CD4-positive, CD25-positive, alpha-beta regulatory T cell (primary cell): Measurements from ENCODE around the gene MPV17L2. TPM values are rescaled to one million over a fixed set of nuclear protein-coding genes. Genes with fewer than 3 reads are reported as not detected.

ENCODE experiments used
- ATAC-seq, 2 donors: fragments of 150-1000 bp; cut with Tn5 transposase; one replicate each; pipeline ENCODE4 v1.10.0; 2021; ENCODE audit warnings: low read depth in 2 of 2, moderate number of reproducible peaks in 2 of 2, moderate library complexity in 1 of 2
- DNase-seq, 3 donors: peaks; one replicate each; pipeline versions ENCODE4 v3.0.0 to v3.0.0-alpha.2; 2012 to 2022; ENCODE audit warnings: mixed read lengths in 1 of 3
- H3K27ac ChIP-seq: one replicate; pipeline ENCODE4 v1.7.0; 2013; ENCODE audit warnings: mild to moderate bottlenecking, low read length; ENCODE audit not compliant: insufficient read depth, poor library complexity, severe bottlenecking
- H3K27me3 ChIP-seq: one replicate; pipeline ENCODE4 v1.7.0; 2013; ENCODE audit warnings: low read length; ENCODE audit not compliant: control insufficient read depth, insufficient read depth
- H3K36me3 ChIP-seq: one replicate; pipeline ENCODE4 v1.7.0; 2013; ENCODE audit warnings: mild to moderate bottlenecking, low read length, moderate library complexity; ENCODE audit not compliant: control insufficient read depth, insufficient read depth
- H3K4me1 ChIP-seq: 2 replicates; pipeline ENCODE4 v1.7.0; 2013; ENCODE audit warnings: mild to moderate bottlenecking, low read length; ENCODE audit not compliant: insufficient read depth, control insufficient read depth, poor library complexity, severe bottlenecking
- H3K4me3 ChIP-seq: one replicate; pipeline ENCODE4 v1.7.0; 2013; ENCODE audit warnings: low read depth, mild to moderate bottlenecking, low read length, moderate library complexity
- H3K9me3 ChIP-seq, 2 experiments: 1 replicate in 1 of 2; 2 replicates in 1 of 2; pipeline ENCODE4 v1.7.0; 2013; ENCODE audit warnings: low read length in 2 of 2, mild to moderate bottlenecking in 1 of 2, moderate library complexity in 1 of 2; ENCODE audit not compliant: control insufficient read depth in 2 of 2
- H3K27ac Mint-ChIP-seq, 3 donors: one replicate each; pipeline ENCODE4 v1.8.0; 2020 to 2022; ENCODE audit warnings: mild to moderate bottlenecking in 3 of 3, mixed read lengths in 3 of 3, moderate library complexity in 2 of 3
- H3K27me3 Mint-ChIP-seq: one replicate; pipeline ENCODE4 v1.8.0; 2022; ENCODE audit warnings: mild to moderate bottlenecking, mixed read lengths
- H3K36me3 Mint-ChIP-seq: one replicate; pipeline ENCODE4 v1.8.0; 2020; ENCODE audit warnings: mixed read lengths
- H3K4me1 Mint-ChIP-seq, 4 donors: one replicate each; pipeline ENCODE4 v1.8.0; 2020 to 2022; ENCODE audit warnings: mixed read lengths in 4 of 4, mild to moderate bottlenecking in 1 of 4
- H3K4me3 Mint-ChIP-seq, 4 donors: one replicate each; pipeline ENCODE4 v1.8.0; 2020 to 2022; ENCODE audit warnings: mild to moderate bottlenecking in 4 of 4, mixed read lengths in 4 of 4, moderate library complexity in 3 of 4
- H3K9me3 Mint-ChIP-seq, 7 donors: one replicate each; pipeline ENCODE4 v1.8.0; 2020 to 2022; ENCODE audit warnings: mixed read lengths in 7 of 7, mild to moderate bottlenecking in 3 of 7, moderate library complexity in 2 of 7
- polyA plus RNA-seq, 4 donors: library from polyadenylated mRNA; unstranded; fragments of 300-500 nt; fragmentation: Illumina TruSeq; gene quantifications; one replicate each; pipeline ENCODE4 v1.2.3, GENCODE V29; 2021
- total RNA-seq: library from RNA; stranded (reverse); gene quantifications from one replicate; pipeline ENCODE4 v1.2.3, GENCODE V29; 2022

MPV17L2 gene
- total and polyA plus RNA-seq, 5 donors from 2014 or later = 5.5 to 20.8 (median 12.6) TPM

- Mint-ChIP-seq H3K9me3 (peaks cover 0 to 14% (median 0%) of the 10 kb centered on the region in 7 donors), H3K27me3 (peaks cover 32% of the 10 kb centered on the region), H3K36me3 (no peaks in the 10 kb centered on the region), H3K4me1 (peaks cover 0 to 2% (median 0%) of the 10 kb centered on the region in 4 donors), H3K27ac (no peak overlapping the region), H3K4me3 (no peak overlapping the region)
- H3K36me3 ChIP-seq = no peaks in the 10 kb centered on the region
- DNase-seq (no peak), ATAC-seq (no peak)
- peaks cover 11% of the 10 kb centered on the region for H3K27me3 ChIP-seq
- H3K4me3 ChIP-seq = no peak overlapping the region
- H3K4me1 ChIP-seq = peaks cover 4% of the 10 kb centered on the region
- H3K27ac ChIP-seq = no peak overlapping the region
- H3K9me3 ChIP-seq = peaks cover 0 to 16% of the 10 kb centered on the region in 2 experiments
Observed at GRCh38 chr19:18234194-18234593, 41.2 kb downstream of the MPV17L2 start.

DNA sequence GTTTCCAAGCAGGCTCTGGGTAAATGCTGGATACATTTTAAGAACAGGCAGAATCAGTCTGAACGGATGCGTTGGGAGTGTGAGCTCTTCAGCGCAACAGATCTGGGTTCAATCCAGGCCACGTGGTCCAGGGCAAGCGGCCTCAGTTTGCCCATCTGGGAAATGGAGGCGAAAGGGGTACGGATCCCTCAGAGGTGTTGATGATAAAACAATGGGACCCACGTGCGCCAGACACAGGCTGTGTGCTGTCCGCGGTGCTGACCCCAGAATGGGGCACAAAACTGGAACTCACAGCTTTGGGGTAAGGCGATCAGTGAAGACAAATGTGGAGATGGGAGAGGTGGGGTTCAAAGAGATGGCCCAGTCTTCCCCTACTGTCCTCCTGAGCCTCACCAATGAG is 46.3 kb downstream of the MPV17L2 start:
- DNase-seq (no peak), ATAC-seq (no peak)
- Histone ChIP-seq H3K27ac (no peak overlapping the region), H3K9me3 (peaks cover 0 to under 1% of the 10 kb centered on the region in 2 experiments), H3K27me3 (no peaks in the 10 kb centered on the region), H3K36me3 (no peaks in the 10 kb centered on the region), H3K4me3 (no peak overlapping the region), H3K4me1 (no peaks in the 10 kb centered on the region)
- H3K9me3 Mint-ChIP-seq = peaks cover 0 to 9% (median 0%) of the 10 kb centered on the region in 7 donors
- peak overlapping the region in 1 of 3 donors; percentile 12 for H3K27ac Mint-ChIP-seq
- H3K4me3 Mint-ChIP-seq = peak overlapping the region in 1 of 4 donors; percentile 10
- no peaks in the 10 kb centered on the region for H3K36me3 Mint-ChIP-seq
- peaks cover 0 to 3% (median 0%) of the 10 kb centered on the region in 4 donors for H3K4me1 Mint-ChIP-seq
- H3K27me3 Mint-ChIP-seq = peaks cover 14% of the 10 kb centered on the region

- Mint-ChIP-seq H3K36me3 (no peaks in the 10 kb centered on the region), H3K4me3 (no peak overlapping the region), H3K4me1 (peaks cover 0 to 3% (median 0%) of the 10 kb centered on the region in 4 donors), H3K27me3 (peaks cover 4% of the 10 kb centered on the region), H3K9me3 (peaks cover 0 to 2% (median 0%) of the 10 kb centered on the region in 7 donors), H3K27ac (no peak overlapping the region)
- Histone ChIP-seq H3K36me3 (no peaks in the 10 kb centered on the region), H3K4me3 (no peak overlapping the region), H3K4me1 (no peaks in the 10 kb centered on the region), H3K27ac (no peak overlapping the region), H3K27me3 (no peaks in the 10 kb centered on the region), H3K9me3 (no peaks in the 10 kb centered on the region)
- DNase-seq = no peak
- ATAC-seq = no peak
Observed at GRCh38 chr19:18245297-18245696, 52.3 kb downstream of the MPV17L2 start.

Other genes with a start within 250 kb of the MPV17L2 start
- not detected for gene KCNN1, start 226.1 kb upstream of the MPV17L2 start, total RNA-seq
- gene KCNN1, start 226.1 kb upstream of the MPV17L2 start, polyA plus RNA-seq = not detected
- gene ARRDC2, start 185.0 kb upstream of the MPV17L2 start, total RNA-seq = 151 TPM
- gene ARRDC2, start 185.0 kb upstream of the MPV17L2 start, polyA plus RNA-seq = 10 to 100 TPM; 25.9 to 42.7 (median 36.2) TPM
- 60.4 TPM for gene IL12RB1, start 106.3 kb upstream of the MPV17L2 start, total RNA-seq
- gene IL12RB1, start 106.3 kb upstream of the MPV17L2 start, polyA plus RNA-seq = 10 to 100 TPM; 34.9 to 53.2 (median 46.3) TPM
- 45.9 TPM for gene MAST3, start 95.4 kb upstream of the MPV17L2 start, total RNA-seq
- gene MAST3, start 95.4 kb upstream of the MPV17L2 start, polyA plus RNA-seq = 1 to 10 TPM; 8.1 to 9.0 (median 8.6) TPM
- 9.4 TPM for gene PIK3R2, start 40.1 kb upstream of the MPV17L2 start, total RNA-seq
- 1 to 10 TPM in 2 of 4 donors, under 1 TPM in 2; 0.42 to 3.6 (median 2.0) TPM for gene PIK3R2, start 40.1 kb upstream of the MPV17L2 start, polyA plus RNA-seq
- gene IFI30, start 19.4 kb upstream of the MPV17L2 start, total RNA-seq = 2.3 TPM
- gene IFI30, start 19.4 kb upstream of the MPV17L2 start, polyA plus RNA-seq = 10 to 100 TPM in 2 of 4 donors, 1 to 10 TPM in 2; 7.1 to 17.8 (median 9.7) TPM
- 5.1 TPM for gene RAB3A, start 10.8 kb downstream of the MPV17L2 start, total RNA-seq
- 1 to 10 TPM in 2 of 4 donors, under 1 TPM in 2; 0.87 to 1.6 (median 1.2) TPM for gene RAB3A, start 10.8 kb downstream of the MPV17L2 start, polyA plus RNA-seq
- gene PDE4C, start 33.2 kb downstream of the MPV17L2 start, total RNA-seq = not detected
- gene PDE4C, start 33.2 kb downstream of the MPV17L2 start, polyA plus RNA-seq = not detected
- gene IQCN, start 81.2 kb downstream of the MPV17L2 start, total RNA-seq = 26.5 TPM
- gene IQCN, start 81.2 kb downstream of the MPV17L2 start, polyA plus RNA-seq = under 1 TPM in 3 of 4 donors, not detected in 1; 0.03 to 0.28 (median 0.16) TPM
- gene JUND, start 88.4 kb downstream of the MPV17L2 start, total RNA-seq = 1,564 TPM
- 10 to 100 TPM; 30.7 to 85.9 (median 58.8) TPM for gene JUND, start 88.4 kb downstream of the MPV17L2 start, polyA plus RNA-seq
- 45.6 TPM for gene LSM4, start 129.9 kb downstream of the MPV17L2 start, total RNA-seq
- gene LSM4, start 129.9 kb downstream of the MPV17L2 start, polyA plus RNA-seq = 100 to 1,000 TPM; 101 to 118 (median 116) TPM
- 39.4 TPM for gene PGPEP1, start 147.4 kb downstream of the MPV17L2 start, total RNA-seq
- 1 to 10 TPM; 6.7 to 8.7 (median 8.2) TPM for gene PGPEP1, start 147.4 kb downstream of the MPV17L2 start, polyA plus RNA-seq
- not detected for gene GDF15, start 192.9 kb downstream of the MPV17L2 start, total RNA-seq
- not detected for gene GDF15, start 192.9 kb downstream of the MPV17L2 start, polyA plus RNA-seq
- gene LRRC25, start 204.4 kb downstream of the MPV17L2 start, total RNA-seq = not detected
- under 1 TPM in 3 of 4 donors, not detected in 1; 0.09 to 0.79 (median 0.25) TPM for gene LRRC25, start 204.4 kb downstream of the MPV17L2 start, polyA plus RNA-seq
- 97.9 TPM for gene SSBP4, start 226.2 kb downstream of the MPV17L2 start, total RNA-seq
- gene SSBP4, start 226.2 kb downstream of the MPV17L2 start, polyA plus RNA-seq = 10 to 100 TPM; 47.3 to 84.0 (median 65.6) TPM
- 26.2 TPM for gene ISYNA1, start 244.9 kb downstream of the MPV17L2 start, total RNA-seq
- 10 to 100 TPM; 11.3 to 26.0 (median 21.4) TPM for gene ISYNA1, start 244.9 kb downstream of the MPV17L2 start, polyA plus RNA-seq